Measurements from ENCODE around the gene XPA. TPM values are rescaled to one million over a fixed set of nuclear protein-coding genes. Genes with fewer than 3 reads are reported as not detected.

Gene XPA
- polyA plus RNA-seq, 2 of the 4 experiments (the other 2 are of a cell fraction), result 8.0 to 14.0 TPM

GRCh38 chr9:97625620-97626019 lies 71.5 kb downstream of the XPA start:
- no peaks in the 10 kb centered on the region for H3K4me1 ChIP-seq
- DNase-seq (ENCODE audit: low read depth in 1 of 2, low spot score in 1 of 2) (no peak), FAIRE-seq (no peak), ATAC-seq (no peak)
- H3K4me3 ChIP-seq, result no peak overlapping the region
- CTCF ChIA-PET, result interaction anchor here (0.8 to 3.5 kb wide), 3 partner anchors 10 to 157 kb away, joined by 5 to 22 read pairs (median 6); no protein-coding TSS in a partner anchor
- no peak overlapping the region for H3K27ac ChIP-seq
- TF ChIP-seq HOXA7 (CRISPR knock-in tag; IDR thresholded peaks at IDR 0.05) (no peak), RFX5 (IDR thresholded peaks at IDR 0.05) (no peak), BCL3 (IDR thresholded peaks at IDR 0.05) (no peak), MAFK (IDR thresholded peaks at IDR 0.05; ENCODE audit: partially characterized antibody) (no peak), REST (IDR thresholded peaks at IDR 0.05) (no peak), RNF2 (IDR thresholded peaks at IDR 0.05; ENCODE audit: borderline replicate concordance, low read depth) (no peak), CEBPB (IDR thresholded peaks at IDR 0.05) (no peak), NPAS2 (CRISPR knock-in tag; IDR thresholded peaks at IDR 0.05; ENCODE audit: borderline replicate concordance) (no peak), ZC3H11A (IDR thresholded peaks at IDR 0.05) (no peak), ESRRA (IDR thresholded peaks at IDR 0.05; ENCODE audit: borderline replicate concordance, low read length) (no peak), ZSCAN20 (CRISPR knock-in tag; IDR thresholded peaks at IDR 0.05) (no peak), MAX (IDR thresholded peaks at IDR 0.05) (no peak), HES2 (IDR thresholded peaks at IDR 0.05) (no peak), RARB (CRISPR knock-in tag; IDR thresholded peaks at IDR 0.05) (no peak), KDM1A (IDR thresholded peaks at IDR 0.05; ENCODE audit: low read depth) (no peak), NR3C1 (IDR thresholded peaks at IDR 0.05) (no peak)
- 62% methylated on average over 3 of the region's 3 CpGs for whole genome bisulfite sequencing (ENCODE audit: missing lambda C conversion rate)
- POLR2A ChIA-PET, result no interaction called here
- H3K4me2 ChIP-seq, result no peak overlapping the region
- H3K9me3 ChIP-seq, result no peaks in the 10 kb centered on the region

Other genes with a start within 250 kb of the XPA start
- gene TMOD1, start 195.7 kb downstream of the XPA start, polyA plus RNA-seq (2011; rRNA removed), result 0.28 and 0.48 TPM in 2 replicates
- gene TMOD1, start 195.7 kb downstream of the XPA start, polyA plus RNA-seq (2017; fragmentation: RNase III; extraction: RNeasy Plus Mini Kit Qiagen cat#74134 plus additional on column Dnase treatment), result 0.62 to 0.98 TPM (median 0.80 TPM) in 3 replicates
- 33.3 and 37.4 TPM in 2 replicates for gene TSTD2, start 64.0 kb downstream of the XPA start, polyA plus RNA-seq (2011; rRNA removed)
- gene TSTD2, start 64.0 kb downstream of the XPA start, polyA plus RNA-seq (2017; fragmentation: RNase III; extraction: RNeasy Plus Mini Kit Qiagen cat#74134 plus additional on column Dnase treatment), result 11.4 to 12.6 TPM (median 12.0 TPM) in 3 replicates
- 43.4 and 48.2 TPM in 2 replicates for gene NCBP1, start 63.5 kb downstream of the XPA start, polyA plus RNA-seq (2011; rRNA removed)
- gene NCBP1, start 63.5 kb downstream of the XPA start, polyA plus RNA-seq (2017; fragmentation: RNase III; extraction: RNeasy Plus Mini Kit Qiagen cat#74134 plus additional on column Dnase treatment), result 31.8 to 37.8 TPM (median 36.6 TPM) in 3 replicates
- gene FOXE1, start 155.9 kb upstream of the XPA start, polyA plus RNA-seq (2011; rRNA removed), result 4.3 and 5.5 TPM in 2 replicates
- 5.7 to 6.8 TPM (median 6.3 TPM) in 3 replicates for gene FOXE1, start 155.9 kb upstream of the XPA start, polyA plus RNA-seq (2017; fragmentation: RNase III; extraction: RNeasy Plus Mini Kit Qiagen cat#74134 plus additional on column Dnase treatment)
- gene TRMO, start 225.2 kb upstream of the XPA start, polyA plus RNA-seq (2011; rRNA removed), result 18.8 and 19.4 TPM in 2 replicates
- gene TRMO, start 225.2 kb upstream of the XPA start, polyA plus RNA-seq (2017; fragmentation: RNase III; extraction: RNeasy Plus Mini Kit Qiagen cat#74134 plus additional on column Dnase treatment), result 12.0 to 13.1 TPM (median 12.3 TPM) in 3 replicates
- not detected in 2 replicates for gene HEMGN, start 240.8 kb upstream of the XPA start, polyA plus RNA-seq (2011; rRNA removed)
- gene HEMGN, start 240.8 kb upstream of the XPA start, polyA plus RNA-seq (2017; fragmentation: RNase III; extraction: RNeasy Plus Mini Kit Qiagen cat#74134 plus additional on column Dnase treatment), result not detected in 3 replicates